Raji (cell line): Measurements from ENCODE around the gene TRIM71.
A peak's percentile ranks its signal among the peaks of the same experiment; 100 is the strongest.

Source experiments
- POLR2A ChIP-seq: IDR thresholded peaks from 2 replicates; pipeline ENCODE4 v1.6.1; 2011; ENCODE audit warnings: low read depth, low read length, control low read depth; ENCODE audit not compliant: insufficient read depth

TRIM71 gene

DNA sequence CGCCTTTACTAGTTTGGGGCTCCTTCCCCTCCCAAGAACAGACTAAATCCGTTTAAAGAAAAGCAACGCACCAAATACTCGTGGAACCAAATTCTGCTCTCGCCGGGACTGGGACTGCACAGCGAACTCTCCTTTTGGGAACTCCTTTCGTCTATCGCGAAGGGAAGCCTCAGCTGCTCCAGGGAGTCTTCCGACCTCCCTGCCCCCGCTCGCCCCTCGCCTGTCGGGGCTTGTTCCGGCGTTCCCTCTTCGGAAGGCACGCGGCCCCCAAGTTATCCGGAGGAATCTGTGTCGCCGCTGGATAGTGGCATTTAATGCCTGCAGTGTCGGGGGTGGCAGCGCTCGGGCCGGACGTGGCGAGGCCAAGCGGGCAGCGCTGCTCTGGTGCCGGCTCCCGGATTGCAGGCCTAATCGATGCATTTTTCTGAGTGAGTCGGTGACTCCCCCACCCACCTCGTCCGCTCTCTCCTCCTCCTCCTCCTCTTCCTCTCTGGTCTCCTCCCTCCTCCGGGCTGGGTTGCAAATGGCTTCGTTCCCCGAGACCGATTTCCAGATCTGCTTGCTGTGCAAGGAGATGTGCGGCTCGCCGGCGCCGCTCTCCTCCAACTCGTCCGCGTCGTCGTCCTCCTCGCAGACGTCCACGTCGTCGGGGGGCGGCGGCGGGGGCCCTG is at the start of gene TRIM71:
Gene TRIM71 (plus strand): TSS at position 440 of the 671 bp plus-strand sequence. CDS start 84 bp downstream, at position 524.
- no peak for TF ChIP-seq POLR2A

- no peak for TF ChIP-seq POLR2A
Measured at GRCh38 chr3:32778389-32778788, 39.4 kb upstream of the TRIM71 start.

- TF ChIP-seq POLR2A, result no peak
Measured at GRCh38 chr3:32780071-32780734, 37.6 kb upstream of the TRIM71 start.

- no peak for TF ChIP-seq POLR2A
Measured at GRCh38 chr3:32780735-32781210, 37.0 kb upstream of the TRIM71 start.

- 0 out of 2 replicates have a peak, but pooled peaks have one; percentile 15 for TF ChIP-seq POLR2A
Measured at GRCh38 chr3:32781211-32781968, 36.4 kb upstream of the TRIM71 start.

DNA sequence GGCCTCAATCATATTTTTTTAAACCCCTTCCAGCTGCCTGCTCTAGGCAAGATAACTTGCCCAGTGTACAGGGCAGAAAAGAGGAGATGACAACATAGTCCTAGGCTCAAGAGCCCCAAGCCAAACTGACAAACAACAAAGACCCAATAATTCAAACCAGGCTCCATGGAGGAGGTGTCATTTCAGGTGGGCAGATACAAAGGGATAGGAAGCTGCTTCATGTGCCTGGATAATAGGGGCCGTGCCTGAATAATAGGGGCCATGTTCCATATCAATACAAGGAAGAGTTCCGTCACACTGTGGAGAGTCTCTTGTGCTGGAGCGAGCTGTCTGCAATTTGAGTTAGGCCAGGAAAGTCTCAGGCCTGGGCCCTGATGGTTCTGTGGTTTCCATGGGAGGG is 35.4 kb upstream of the TRIM71 start:
- TF ChIP-seq POLR2A, result no peak

- TF ChIP-seq POLR2A, result no peak
Measured at GRCh38 chr3:32791833-32792232, 26.0 kb upstream of the TRIM71 start.

- TF ChIP-seq POLR2A, result no peak
Measured at GRCh38 chr3:32794487-32795308, 23.1 kb upstream of the TRIM71 start.

DNA sequence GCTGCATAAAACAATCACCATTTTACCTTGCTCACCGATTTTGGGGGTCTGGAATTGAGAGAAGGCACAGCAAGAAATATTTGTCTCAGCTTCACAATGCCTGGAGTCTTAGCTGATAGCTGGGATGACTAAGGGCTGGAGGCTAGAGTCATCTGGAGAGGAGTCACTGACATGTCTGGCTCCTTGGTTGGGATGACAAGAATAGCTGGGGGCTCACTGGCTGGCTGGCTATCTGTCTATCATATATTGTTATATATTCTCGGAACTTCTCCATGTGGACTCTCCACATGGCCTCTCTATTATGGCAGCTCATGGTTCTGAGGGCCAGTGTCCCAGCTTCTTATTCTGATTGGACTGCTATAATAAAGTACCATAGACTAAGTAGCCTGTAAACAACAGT is 20.0 kb upstream of the TRIM71 start:
- TF ChIP-seq POLR2A, result no peak

GRCh38 chr3:32813180-32813579 is 4.6 kb upstream of the TRIM71 start:
- no peak for TF ChIP-seq POLR2A

GRCh38 chr3:32814361-32814760 is 3.4 kb upstream of the TRIM71 start:
- TF ChIP-seq POLR2A, result no peak

DNA sequence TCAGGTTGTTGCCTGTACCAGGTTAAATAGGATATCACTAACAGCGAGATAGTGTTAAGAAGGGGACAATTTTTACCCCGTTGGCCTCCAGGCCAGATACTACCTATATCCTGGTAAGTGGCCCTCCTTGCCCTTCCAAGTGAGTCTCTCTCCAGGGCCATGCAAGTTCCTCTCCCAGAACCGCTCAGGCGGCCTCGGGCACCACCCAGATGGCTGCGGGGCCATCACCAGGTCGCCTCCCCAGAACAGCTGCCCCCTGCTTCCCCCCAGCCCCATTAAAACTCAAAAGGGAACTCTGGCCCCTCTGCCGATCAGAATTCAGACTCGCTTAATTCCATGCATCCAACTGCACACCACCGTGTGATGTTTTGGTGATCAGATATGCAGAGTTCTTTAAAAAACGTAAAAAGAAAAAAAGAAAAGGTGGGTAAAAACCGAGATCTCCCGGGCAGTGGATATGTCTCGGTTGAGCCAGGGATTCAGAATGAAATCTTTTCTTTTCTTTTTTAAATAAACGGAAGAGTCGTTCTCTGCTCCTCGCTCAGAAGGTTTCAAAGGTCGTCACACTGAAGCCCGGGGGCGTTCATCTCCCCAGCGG is 1.9 kb upstream of the TRIM71 start:
- no peak for TF ChIP-seq POLR2A

- no peak for TF ChIP-seq POLR2A
Measured at GRCh38 chr3:32816439-32817256, 1.1 kb upstream of the TRIM71 start.

- no peak for TF ChIP-seq POLR2A
Measured at GRCh38 chr3:32817257-32817557, 590 bp upstream of the TRIM71 start.
